HepG2 (cell line): ENCODE data around the gene C19orf38. TPM values are rescaled to one million over a fixed set of nuclear protein-coding genes. Genes with fewer than 3 reads are reported as not detected.

Experiments
- HOMEZ ChIP-seq: IDR thresholded peaks from 2 replicates; pipeline ENCODE4 v1.6.1; 2016; ENCODE audit warnings: low read depth
- NFIC ChIP-seq: IDR thresholded peaks from 2 replicates; pipeline ENCODE4 v1.6.1; 2012; ENCODE audit warnings: mild to moderate bottlenecking, low read length, inconsistent platforms
- SP2 ChIP-seq: sonication (generic); formaldehyde crosslinking; IDR thresholded peaks from 2 replicates; pipeline ENCODE4 v1.5.1; 2020; ENCODE audit warnings: mild to moderate bottlenecking, missing genetic modification reagents
- TFDP2 ChIP-seq: sonication (generic); formaldehyde crosslinking; IDR thresholded peaks from 2 replicates; pipeline ENCODE4 v1.4.0; 2020; ENCODE audit warnings: missing genetic modification reagents
- TOE1 ChIP-seq: sonication (generic); formaldehyde crosslinking; IDR thresholded peaks from 2 replicates; pipeline ENCODE4 v1.4.0; 2020; ENCODE audit warnings: mild to moderate bottlenecking, missing genetic modification reagents
- WIZ ChIP-seq: sonication (generic); formaldehyde crosslinking; IDR thresholded peaks from 2 replicates; pipeline ENCODE4 v1.5.1; 2020; ENCODE audit warnings: mild to moderate bottlenecking, missing genetic modification reagents
- YEATS4 ChIP-seq: sonication (generic); formaldehyde crosslinking; IDR thresholded peaks from 2 replicates; pipeline ENCODE4 v1.4.0; 2020; ENCODE audit warnings: missing genetic modification reagents, borderline replicate concordance
- ZMYM2 ChIP-seq: sonication (generic); formaldehyde crosslinking; IDR thresholded peaks from 2 replicates; pipeline ENCODE4 v1.8.0; 2022; ENCODE audit warnings: mild to moderate bottlenecking, missing genetic modification reagents
- ZNF563 ChIP-seq: sonication (generic); formaldehyde crosslinking; IDR thresholded peaks from 2 replicates; pipeline ENCODE4 v1.8.0; 2022; ENCODE audit warnings: mild to moderate bottlenecking, moderate library complexity, missing genetic modification reagents
- ZNF564 ChIP-seq: sonication (generic); formaldehyde crosslinking; IDR thresholded peaks from 2 replicates; pipeline ENCODE4 v1.8.1; 2023; ENCODE audit warnings: mild to moderate bottlenecking, missing genetic modification reagents
- ZNF574 ChIP-seq: sonication (generic); formaldehyde crosslinking; IDR thresholded peaks from 2 replicates; pipeline ENCODE4 v1.4.0; 2020; ENCODE audit warnings: missing genetic modification reagents
- ZNF580 ChIP-seq: IDR thresholded peaks from 2 replicates; pipeline ENCODE4 v1.6.1; 2016; ENCODE audit warnings: low read depth, borderline replicate concordance
- ZNF766 ChIP-seq: sonication (generic); formaldehyde crosslinking; IDR thresholded peaks from 2 replicates; pipeline ENCODE4 v1.5.0; 2020; ENCODE audit warnings: missing genetic modification reagents, borderline replicate concordance
- polyA plus RNA-seq, 8 experiments: library from polyadenylated mRNA; depleted of rRNA in 3 of 8; stranded (reverse) in 7 of 8; unstranded in 1 of 8; fragments of >200 nt; fragmentation: Illumina TruSeq in 4 of 8; extraction: Trizol in 4 of 8; gene quantifications; 2 replicates each; pipeline versions ENCODE4 v1.2.1 to v1.2.3, GENCODE V29; 2011 to 2016; ENCODE audit warnings: low read depth in 4 of 8, missing spikeins in 1 of 8, mixed read lengths in 1 of 8; ENCODE audit not compliant: insufficient read depth in 1 of 8
- total RNA-seq, 5 experiments: library from RNA; depleted of rRNA; stranded (reverse); fragments of >200 nt; fragmentation: Illumina TruSeq; extraction: Trizol; gene quantifications; 2 replicates each; pipeline ENCODE4 v1.2.3, GENCODE V29; 2016; ENCODE audit warnings: low read depth in 1 of 5
- TF ChIP-seq, protein P1 (sequence below): sonication (generic); formaldehyde crosslinking; IDR thresholded peaks from 2 replicates; pipeline ENCODE4 v1.5.0; 2020; ENCODE audit warnings: missing genetic modification reagents
- TF ChIP-seq, protein P2 (sequence below): fragments of 450-650 bp; IDR thresholded peaks from 2 replicates; pipeline ENCODE4 v1.6.1; 2016
- TF ChIP-seq, protein P3 (sequence below): sonication (generic); formaldehyde crosslinking; conservative IDR thresholded peaks from 2 replicates; pipeline ENCODE4 v1.4.0; 2020; ENCODE audit warnings: missing genetic modification reagents
- TF ChIP-seq, protein P4 (sequence below): sonication (generic); formaldehyde crosslinking; IDR thresholded peaks from 2 replicates; pipeline ENCODE4 v1.4.0; 2020; ENCODE audit warnings: missing genetic modification reagents

C19orf38 gene
- total and polyA plus RNA-seq, 2 of the 13 experiments (the other 11 are each of a cell fraction or from before 2014, with no cell fraction given): 0.11 TPM; not detected in 1

DNA sequence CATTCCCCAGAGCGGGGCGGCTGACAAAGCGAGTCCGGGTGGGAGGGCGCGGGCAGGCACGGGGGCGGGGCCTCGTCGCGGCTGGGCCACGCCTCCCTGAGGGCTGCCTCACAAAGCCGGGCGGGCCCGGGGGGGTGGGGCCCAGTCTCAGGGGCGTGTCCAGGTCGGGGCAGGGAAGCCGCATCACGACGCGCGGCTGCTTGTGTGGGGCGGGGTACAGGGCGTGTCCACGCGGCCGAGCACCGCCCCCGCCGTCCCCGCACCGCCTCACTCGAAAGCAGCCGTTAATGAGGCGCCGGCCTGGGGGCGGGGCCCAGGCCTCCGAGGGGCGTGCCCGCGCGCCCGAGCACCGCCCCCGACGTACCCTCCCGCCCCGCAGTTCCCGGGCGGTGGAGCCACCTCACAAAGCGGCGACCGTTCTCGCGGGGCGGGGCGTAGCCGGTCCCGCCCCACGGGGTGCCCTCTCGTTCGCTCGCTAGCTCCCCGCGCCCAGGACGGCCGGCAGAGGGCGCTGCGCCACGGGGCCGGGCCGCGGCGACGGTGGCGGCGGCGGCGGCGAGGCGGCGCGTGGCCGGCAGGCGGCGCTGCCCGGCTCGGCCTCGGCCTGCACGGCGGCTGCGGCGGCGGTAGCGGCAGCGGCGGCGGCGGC lies 22.9 kb downstream of the C19orf38 start, which contains the start of gene CARM1 (continued):
- TF ChIP-seq, protein P1, sequence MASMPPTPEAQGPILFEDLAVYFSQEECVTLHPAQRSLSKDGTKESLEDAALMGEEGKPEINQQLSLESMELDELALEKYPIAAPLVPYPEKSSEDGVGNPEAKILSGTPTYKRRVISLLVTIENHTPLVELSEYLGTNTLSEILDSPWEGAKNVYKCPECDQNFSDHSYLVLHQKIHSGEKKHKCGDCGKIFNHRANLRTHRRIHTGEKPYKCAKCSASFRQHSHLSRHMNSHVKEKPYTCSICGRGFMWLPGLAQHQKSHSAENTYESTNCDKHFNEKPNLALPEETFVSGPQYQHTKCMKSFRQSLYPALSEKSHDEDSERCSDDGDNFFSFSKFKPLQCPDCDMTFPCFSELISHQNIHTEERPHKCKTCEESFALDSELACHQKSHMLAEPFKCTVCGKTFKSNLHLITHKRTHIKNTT (CRISPR knock-in tag): no peak
- no peak for TF ChIP-seq ZNF580
- no peak for TF ChIP-seq YEATS4 (CRISPR knock-in tag)
- no peak for TF ChIP-seq ZNF564 (CRISPR knock-in tag)
- peak; percentile 64; the same call in 1 of the 2 replicates for TF ChIP-seq HOMEZ
- TF ChIP-seq ZNF563 (CRISPR knock-in tag): no peak
- TF ChIP-seq NFIC: no peak
- TF ChIP-seq ZNF766 (CRISPR knock-in tag): no peak
- peak; percentile 35; the same call in 1 of the 2 replicates for TF ChIP-seq TFDP2
- TF ChIP-seq WIZ: no peak
- TF ChIP-seq ZMYM2 (CRISPR knock-in tag): no peak
- TF ChIP-seq, protein P2, sequence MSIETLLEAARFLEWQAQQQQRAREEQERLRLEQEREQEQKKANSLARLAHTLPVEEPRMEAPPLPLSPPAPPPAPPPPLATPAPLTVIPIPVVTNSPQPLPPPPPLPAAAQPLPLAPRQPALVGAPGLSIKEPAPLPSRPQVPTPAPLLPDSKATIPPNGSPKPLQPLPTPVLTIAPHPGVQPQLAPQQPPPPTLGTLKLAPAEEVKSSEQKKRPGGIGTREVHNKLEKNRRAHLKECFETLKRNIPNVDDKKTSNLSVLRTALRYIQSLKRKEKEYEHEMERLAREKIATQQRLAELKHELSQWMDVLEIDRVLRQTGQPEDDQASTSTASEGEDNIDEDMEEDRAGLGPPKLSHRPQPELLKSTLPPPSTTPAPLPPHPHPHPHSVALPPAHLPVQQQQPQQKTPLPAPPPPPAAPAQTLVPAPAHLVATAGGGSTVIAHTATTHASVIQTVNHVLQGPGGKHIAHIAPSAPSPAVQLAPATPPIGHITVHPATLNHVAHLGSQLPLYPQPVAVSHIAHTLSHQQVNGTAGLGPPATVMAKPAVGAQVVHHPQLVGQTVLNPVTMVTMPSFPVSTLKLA: peak; percentile 15; the same call in 1 of the 2 replicates
- TF ChIP-seq, protein P3, sequence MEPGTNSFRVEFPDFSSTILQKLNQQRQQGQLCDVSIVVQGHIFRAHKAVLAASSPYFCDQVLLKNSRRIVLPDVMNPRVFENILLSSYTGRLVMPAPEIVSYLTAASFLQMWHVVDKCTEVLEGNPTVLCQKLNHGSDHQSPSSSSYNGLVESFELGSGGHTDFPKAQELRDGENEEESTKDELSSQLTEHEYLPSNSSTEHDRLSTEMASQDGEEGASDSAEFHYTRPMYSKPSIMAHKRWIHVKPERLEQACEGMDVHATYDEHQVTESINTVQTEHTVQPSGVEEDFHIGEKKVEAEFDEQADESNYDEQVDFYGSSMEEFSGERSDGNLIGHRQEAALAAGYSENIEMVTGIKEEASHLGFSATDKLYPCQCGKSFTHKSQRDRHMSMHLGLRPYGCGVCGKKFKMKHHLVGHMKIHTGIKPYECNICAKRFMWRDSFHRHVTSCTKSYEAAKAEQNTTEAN: no peak
- no peak for TF ChIP-seq TOE1 (CRISPR knock-in tag)
- TF ChIP-seq ZNF574: peak; percentile 28; the same call in 1 of the 2 replicates
- TF ChIP-seq, protein P4, sequence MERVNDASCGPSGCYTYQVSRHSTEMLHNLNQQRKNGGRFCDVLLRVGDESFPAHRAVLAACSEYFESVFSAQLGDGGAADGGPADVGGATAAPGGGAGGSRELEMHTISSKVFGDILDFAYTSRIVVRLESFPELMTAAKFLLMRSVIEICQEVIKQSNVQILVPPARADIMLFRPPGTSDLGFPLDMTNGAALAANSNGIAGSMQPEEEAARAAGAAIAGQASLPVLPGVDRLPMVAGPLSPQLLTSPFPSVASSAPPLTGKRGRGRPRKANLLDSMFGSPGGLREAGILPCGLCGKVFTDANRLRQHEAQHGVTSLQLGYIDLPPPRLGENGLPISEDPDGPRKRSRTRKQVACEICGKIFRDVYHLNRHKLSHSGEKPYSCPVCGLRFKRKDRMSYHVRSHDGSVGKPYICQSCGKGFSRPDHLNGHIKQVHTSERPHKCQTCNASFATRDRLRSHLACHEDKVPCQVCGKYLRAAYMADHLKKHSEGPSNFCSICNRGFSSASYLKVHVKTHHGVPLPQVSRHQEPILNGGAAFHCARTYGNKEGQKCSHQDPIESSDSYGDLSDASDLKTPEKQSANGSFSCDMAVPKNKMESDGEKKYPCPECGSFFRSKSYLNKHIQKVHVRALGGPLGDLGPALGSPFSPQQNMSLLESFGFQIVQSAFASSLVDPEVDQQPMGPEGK (CRISPR knock-in tag): peak; percentile 63; the same call in 1 of the 2 replicates
- peak; percentile 49; the same call in 1 of the 2 replicates for TF ChIP-seq SP2 (CRISPR knock-in tag)
